IPS-NIHi7 (cell line): ENCODE data around the gene DLAT.

Experiments used
- DNase-seq: peaks from one replicate; pipeline ENCODE4 v3.0.0; 2012; ENCODE audit warnings: mixed read lengths; ENCODE audit errors: extremely low spot score

The DLAT gene

GRCh38 chr11:112024773-112025678 lies at the start of gene DLAT:
DLAT (plus strand) TSS chr11:112025408; CDS start chr11:112025473, 65 bp downstream.
- peak; percentile 97 for DNase-seq

DNA sequence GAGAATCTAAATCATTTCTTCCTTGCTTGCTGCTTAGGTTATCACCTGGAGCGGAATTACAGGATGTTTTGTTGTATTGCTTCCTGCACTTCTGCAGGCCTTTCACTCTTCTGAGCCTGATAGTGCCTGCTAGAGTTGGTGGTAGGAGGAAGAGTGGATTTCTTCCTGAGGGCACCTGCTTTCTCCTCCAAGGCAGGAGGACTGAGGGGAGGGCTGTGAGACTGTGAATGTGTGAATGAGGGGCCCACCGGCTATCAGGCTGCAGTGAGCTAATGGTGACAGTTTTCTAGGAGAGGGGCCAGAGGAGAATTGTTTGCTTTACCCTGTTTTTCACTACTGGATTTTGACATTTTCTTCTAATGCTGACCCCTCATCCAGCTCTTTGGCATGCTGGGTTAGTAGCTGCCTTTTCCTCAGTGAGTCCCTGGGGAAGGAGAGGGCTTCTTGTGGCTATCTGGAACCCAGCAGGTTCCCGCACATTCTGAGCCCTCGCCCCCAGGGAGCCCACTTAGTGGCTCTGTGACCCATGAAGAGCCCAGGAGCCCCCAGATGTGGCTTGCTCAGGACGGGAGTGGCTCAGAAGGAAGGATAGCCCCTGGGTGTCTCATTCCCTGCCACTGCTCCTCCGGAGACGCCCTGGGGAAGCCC lies 49.0 kb upstream of the DLAT start:
- DNase-seq, result no peak

DNA sequence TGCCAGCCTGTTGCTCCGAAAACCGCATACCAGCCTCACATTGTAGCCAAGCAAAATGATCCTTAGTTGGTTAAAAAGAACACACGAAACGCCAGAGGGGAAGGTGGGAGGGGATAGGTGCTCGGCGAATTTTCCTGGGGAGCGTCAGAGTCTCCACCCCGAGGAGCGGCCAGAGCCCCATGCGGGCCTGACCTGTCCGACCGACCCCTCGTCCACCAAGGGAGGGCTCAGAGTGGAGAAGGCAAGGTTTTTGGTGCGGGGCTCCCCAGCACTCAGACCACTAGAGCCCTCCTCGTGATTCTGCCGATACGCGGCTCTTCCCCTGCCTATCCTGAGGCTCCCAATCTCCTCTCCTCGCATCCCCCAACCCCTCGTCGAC lies 48.5 kb upstream of the DLAT start:
- DNase-seq, result peak; percentile 37

- peak; percentile 65 for DNase-seq
These were observed 47.8 kb upstream of the DLAT start for GRCh38 chr11:111977146-111978027.

- peak; percentile 83 for DNase-seq
These were observed 47.0 kb upstream of the DLAT start for GRCh38 chr11:111978028-111978771.

GRCh38 chr11:111980062-111980461 lies 45.1 kb upstream of the DLAT start:
- no peak for DNase-seq

DNA sequence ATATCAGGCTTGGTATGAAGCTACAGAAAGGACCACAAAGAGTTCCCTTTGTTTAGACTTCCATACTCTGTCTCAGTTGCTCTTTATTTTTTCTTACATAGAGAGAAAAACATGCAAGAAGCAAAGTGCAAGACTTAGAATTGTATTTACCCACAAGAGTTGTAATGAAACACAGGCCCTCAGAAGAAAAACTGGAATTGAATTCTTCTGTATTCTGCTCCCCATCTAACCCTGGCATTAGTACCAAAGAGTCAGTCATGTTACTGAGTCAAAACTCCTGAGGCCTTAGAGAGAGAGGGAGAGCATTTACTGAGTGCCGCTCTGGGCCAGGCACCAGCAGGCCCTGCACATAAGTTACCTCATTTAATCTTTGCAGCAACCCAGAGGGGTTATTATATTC lies 43.9 kb upstream of the DLAT start:
- DNase-seq, result no peak

GRCh38 chr11:111982019-111982464 lies 43.2 kb upstream of the DLAT start:
- peak; percentile 70 for DNase-seq

DNA sequence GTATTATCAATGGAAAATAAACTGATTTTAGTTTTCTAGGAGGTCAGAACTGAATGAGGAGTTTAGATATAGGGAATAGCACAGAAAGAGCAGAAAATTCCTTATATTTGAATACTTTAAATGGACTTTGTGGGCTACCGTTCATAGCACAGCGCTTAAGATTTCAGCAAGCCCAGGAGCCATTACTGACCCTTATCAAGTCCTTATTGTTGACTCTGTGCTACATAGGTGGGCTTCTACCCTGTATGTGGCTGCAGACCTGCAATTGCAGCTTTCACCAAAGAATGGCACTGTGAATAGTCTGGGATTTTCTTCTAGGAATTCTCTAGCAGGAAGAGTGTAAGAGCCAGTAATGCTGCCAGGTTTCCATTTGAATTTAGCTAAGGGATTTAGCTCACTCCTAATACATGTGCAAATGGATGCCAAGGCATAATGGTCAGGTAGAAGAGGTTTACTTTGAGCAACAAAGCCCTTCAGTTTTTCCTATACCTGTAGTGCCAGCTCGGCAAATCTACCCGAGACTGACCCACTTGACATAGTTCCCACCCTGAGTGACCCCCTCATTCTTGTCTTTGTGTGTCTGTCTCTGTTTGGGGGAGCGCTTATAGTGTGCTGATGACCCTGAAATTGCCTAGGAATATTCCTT lies 42.5 kb upstream of the DLAT start:
- peak; percentile 18 for DNase-seq

DNA sequence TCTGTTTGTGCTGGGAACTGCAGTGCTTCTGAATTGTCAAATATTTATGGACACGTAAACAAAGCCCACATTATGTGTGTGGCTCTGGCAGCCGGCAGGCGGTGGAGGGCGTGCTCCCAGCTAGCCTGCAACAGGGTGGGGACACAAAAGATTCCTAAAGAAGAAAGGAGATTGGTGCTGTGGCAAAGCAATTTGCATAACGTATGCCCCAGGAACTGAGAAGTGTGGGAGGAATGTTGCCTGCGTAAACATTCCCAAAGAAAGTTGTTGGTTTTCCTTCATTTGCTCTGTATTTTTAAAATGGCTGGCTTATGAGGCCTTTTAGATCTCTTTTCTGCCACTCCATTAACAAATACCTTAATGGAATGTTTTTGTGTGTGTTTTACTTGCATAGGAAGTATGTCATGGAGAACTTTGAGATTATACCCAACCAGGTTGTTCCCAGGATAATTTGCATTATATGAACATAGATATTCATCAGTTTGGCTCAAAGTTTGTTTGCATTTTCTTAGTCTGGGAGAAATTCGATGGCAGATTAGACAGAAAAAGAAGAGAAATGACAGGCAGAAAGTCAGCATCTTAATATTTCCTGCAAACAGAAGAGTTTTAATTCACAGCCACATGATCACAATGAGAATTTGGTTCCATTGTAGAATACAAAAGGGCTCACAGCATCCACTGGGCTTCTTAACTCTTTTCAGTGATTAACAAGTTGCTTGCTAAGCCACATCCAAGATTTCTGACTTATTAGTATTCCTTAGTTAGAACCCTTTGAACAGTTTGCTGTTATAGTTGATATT lies 41.8 kb upstream of the DLAT start:
- DNase-seq, result peak; percentile 90

- no peak for DNase-seq
These were observed 38.6 kb upstream of the DLAT start for GRCh38 chr11:111986589-111986988.

GRCh38 chr11:111990381-111990780 lies 34.8 kb upstream of the DLAT start:
- no peak for DNase-seq

DNA sequence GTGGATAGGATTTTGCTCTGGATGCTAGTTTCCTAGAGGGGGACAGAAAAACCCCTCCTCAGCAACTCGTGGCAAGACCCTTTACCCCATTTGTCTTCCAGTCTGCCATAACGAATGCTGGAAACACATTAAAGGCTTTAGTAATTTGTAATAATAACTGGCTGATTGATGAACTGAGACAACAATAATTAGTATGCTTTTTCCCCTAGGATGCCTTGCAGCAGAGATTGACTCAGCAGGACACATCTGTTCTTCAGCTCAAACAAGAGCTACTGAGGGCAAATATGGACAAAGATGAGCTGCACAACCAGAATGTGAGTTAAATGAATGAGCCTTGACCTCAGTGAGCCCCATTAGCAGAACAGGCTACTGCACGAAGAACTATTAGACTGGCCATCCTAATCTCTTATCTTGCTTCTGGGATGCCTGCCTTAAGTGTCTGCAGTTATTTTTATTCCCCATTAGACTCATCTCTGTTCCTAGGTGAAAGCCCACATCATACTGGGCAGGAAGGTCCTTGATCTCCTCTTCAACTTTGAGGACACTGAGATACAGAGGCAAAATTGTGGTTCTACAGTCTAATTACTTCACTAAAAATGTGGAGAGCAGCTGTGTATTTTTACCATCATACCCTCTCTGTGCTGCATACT lies 32.9 kb upstream of the DLAT start:
- no peak for DNase-seq

DNA sequence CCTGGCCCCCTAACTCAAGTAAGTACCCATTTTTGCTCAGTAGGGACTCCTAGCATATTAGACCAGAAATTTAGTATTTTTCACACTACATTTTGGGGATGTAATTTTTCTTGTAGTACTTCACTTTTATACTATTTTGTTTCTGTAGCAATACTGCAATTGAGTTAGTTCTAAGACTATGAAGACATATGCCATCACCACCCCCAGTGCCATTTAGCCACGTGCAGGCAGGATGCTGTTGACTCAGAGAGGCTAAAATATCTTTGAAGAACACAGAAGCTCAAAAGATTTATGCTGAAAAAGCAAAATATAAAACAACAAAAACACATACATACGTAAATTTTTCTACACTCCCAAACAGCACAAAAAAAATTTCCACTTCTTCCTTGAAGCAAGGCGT lies 29.1 kb upstream of the DLAT start:
- DNase-seq, result no peak

- peak; percentile 25 for DNase-seq
These were observed 28.5 kb upstream of the DLAT start for GRCh38 chr11:111996669-111997068.

DNA sequence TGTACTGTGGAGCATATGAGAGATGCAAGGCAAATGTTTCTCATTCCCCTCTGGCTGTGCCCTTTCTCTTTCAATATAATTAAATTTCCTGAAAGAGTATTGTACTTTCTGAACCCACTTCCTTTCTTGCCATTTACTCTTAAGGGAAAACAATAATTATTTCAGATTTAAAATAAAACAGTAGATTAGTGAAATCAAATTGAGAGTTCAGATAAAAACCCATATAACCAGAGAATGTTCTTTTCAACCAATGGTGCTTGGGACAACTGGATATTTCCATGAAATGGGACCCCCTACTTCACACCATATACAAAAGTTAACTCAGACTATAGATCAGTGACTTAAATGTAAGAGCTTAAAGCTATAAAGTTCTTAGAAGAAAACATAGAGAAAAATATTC lies 26.1 kb upstream of the DLAT start:
- no peak for DNase-seq

- DNase-seq, result no peak
These were observed 24.5 kb upstream of the DLAT start for GRCh38 chr11:112000703-112001102.

- DNase-seq, result no peak
These were observed 22.6 kb upstream of the DLAT start for GRCh38 chr11:112002491-112003216.

GRCh38 chr11:112004389-112004788 lies 20.8 kb upstream of the DLAT start:
- DNase-seq, result peak; percentile 70
